Renal cortical epithelial cell (primary cell): ENCODE measurements around the gene NRXN3. TPM values are rescaled to one million over a fixed set of nuclear protein-coding genes. Genes with fewer than 3 reads are reported as not detected.

Experiments
- DNase-seq: peaks from one replicate; pipeline ENCODE4 v3.0.0-alpha.2; 2011; ENCODE audit warnings: low read depth
- total RNA-seq: library from RNA; depleted of rRNA; stranded (reverse); fragments of >200 nt; gene quantifications from 2 replicates; pipeline ENCODE4 v1.2.3, GENCODE V29; 2014

Gene NRXN3
- total RNA-seq, 1 donor from 2014 or later = 2.9 TPM

- no peak for DNase-seq
Measured at GRCh38 chr14:79468486-79468885, 1298.3 kb downstream of the NRXN3 start.

- no peak for DNase-seq
Measured at GRCh38 chr14:79473651-79474050, 1303.5 kb downstream of the NRXN3 start.

GRCh38 chr14:79475887-79476532 is 1305.8 kb downstream of the NRXN3 start:
- DNase-seq = no peak

GRCh38 chr14:79476552-79476951 is 1306.4 kb downstream of the NRXN3 start:
- DNase-seq = no peak

GRCh38 chr14:79480212-79480611 is 1310.0 kb downstream of the NRXN3 start:
- no peak for DNase-seq

- DNase-seq = no peak
Measured at GRCh38 chr14:79482825-79483224, 1312.7 kb downstream of the NRXN3 start.

GRCh38 chr14:79483477-79484388 is 1313.6 kb downstream of the NRXN3 start:
- DNase-seq = peak; percentile 34

GRCh38 chr14:79487632-79488031 is 1317.5 kb downstream of the NRXN3 start:
- DNase-seq = no peak

GRCh38 chr14:79491161-79491560 is 1321.0 kb downstream of the NRXN3 start:
- DNase-seq = no peak

GRCh38 chr14:79493081-79493645 is 1323.0 kb downstream of the NRXN3 start:
- DNase-seq = no peak

- DNase-seq = no peak
Measured at GRCh38 chr14:79496701-79497100, 1326.5 kb downstream of the NRXN3 start.

- no peak for DNase-seq
Measured at GRCh38 chr14:79500489-79500888, 1330.3 kb downstream of the NRXN3 start.

GRCh38 chr14:79502136-79502750 is 1332.1 kb downstream of the NRXN3 start:
- DNase-seq = no peak

GRCh38 chr14:79502751-79503148 is 1332.6 kb downstream of the NRXN3 start:
- no peak for DNase-seq

GRCh38 chr14:79510659-79511058 is 1340.5 kb downstream of the NRXN3 start:
- peak; percentile 61 for DNase-seq

- DNase-seq = no peak
Measured at GRCh38 chr14:79511146-79511545, 1341.0 kb downstream of the NRXN3 start.

GRCh38 chr14:79513446-79513845 is 1343.3 kb downstream of the NRXN3 start:
- no peak for DNase-seq

GRCh38 chr14:79514700-79515099 is 1344.5 kb downstream of the NRXN3 start:
- peak; percentile 94 for DNase-seq

GRCh38 chr14:79515158-79515557 is 1345.0 kb downstream of the NRXN3 start:
- peak; percentile 59 for DNase-seq

- DNase-seq = no peak
Measured at GRCh38 chr14:79516009-79516408, 1345.8 kb downstream of the NRXN3 start.

- DNase-seq = no peak
Measured at GRCh38 chr14:79525416-79525815, 1355.2 kb downstream of the NRXN3 start.

- DNase-seq = no peak
Measured at GRCh38 chr14:79528828-79529416, 1358.7 kb downstream of the NRXN3 start.
